Esophagus (tissue), 2 donors: ENCODE data around the gene RIPK1. TPM values are rescaled to one million over a fixed set of nuclear protein-coding genes. Genes with fewer than 3 reads are reported as not detected.

ENCODE experiments used
- H3K27ac ChIP-seq, 2 donors: one replicate each; pipeline ENCODE4 v1.5.1; 2013; ENCODE audit warnings: low read depth in 2 of 2, mild to moderate bottlenecking in 2 of 2, inconsistent platforms in 1 of 2, low read length in 1 of 2, moderate library complexity in 1 of 2
- H3K27me3 ChIP-seq, 2 donors: one replicate each; pipeline ENCODE4 v1.6.1; 2013; ENCODE audit warnings: low read length in 2 of 2, control low read depth in 1 of 2, mild to moderate bottlenecking in 1 of 2; ENCODE audit not compliant: insufficient read depth in 2 of 2, control insufficient read depth in 1 of 2
- H3K36me3 ChIP-seq, 2 donors: one replicate each; pipeline ENCODE4 v1.6.1; 2013; ENCODE audit warnings: low read length in 1 of 2; ENCODE audit not compliant: control insufficient read depth in 2 of 2, insufficient read depth in 2 of 2
- H3K4me1 ChIP-seq, 2 donors: one replicate each; pipeline ENCODE4 v1.6.1; 2013; ENCODE audit warnings: low read length in 1 of 2; ENCODE audit not compliant: control insufficient read depth in 2 of 2, insufficient read depth in 2 of 2
- H3K4me3 ChIP-seq, 2 donors: one replicate each; pipeline ENCODE4 v1.5.1; 2013; ENCODE audit warnings: low read length in 2 of 2, mild to moderate bottlenecking in 2 of 2, low read depth in 1 of 2, moderate library complexity in 1 of 2
- H3K9me3 ChIP-seq, 2 donors: one replicate each; pipeline ENCODE4 v1.6.1; 2013; ENCODE audit warnings: mild to moderate bottlenecking in 2 of 2, low read depth in 1 of 2, low read length in 1 of 2, moderate library complexity in 1 of 2; ENCODE audit not compliant: control insufficient read depth in 2 of 2, insufficient read depth in 1 of 2
- WGBS, 2 donors: extraction: QIAGEN DNeasy Blood & Tissue Kit; methylation state at CpG; one replicate each; pipeline ENCODE4 v1.1.7; 2013; 5-methylcytosine and 5-hydroxymethylcytosine counted together
- polyA plus RNA-seq, 2 donors: library from polyadenylated mRNA; stranded (reverse); fragments of 200-250 nt; gene quantifications; one replicate each; pipeline ENCODE4 v1.2.3, GENCODE V29; 2013
- donor health status: healthy with polysubstance abuse.
- donor health status: Bipolar disorder and iron deficiency.

The RIPK1 gene
- polyA plus RNA-seq, 2 donors: 11.1 to 13.3 TPM

DNA sequence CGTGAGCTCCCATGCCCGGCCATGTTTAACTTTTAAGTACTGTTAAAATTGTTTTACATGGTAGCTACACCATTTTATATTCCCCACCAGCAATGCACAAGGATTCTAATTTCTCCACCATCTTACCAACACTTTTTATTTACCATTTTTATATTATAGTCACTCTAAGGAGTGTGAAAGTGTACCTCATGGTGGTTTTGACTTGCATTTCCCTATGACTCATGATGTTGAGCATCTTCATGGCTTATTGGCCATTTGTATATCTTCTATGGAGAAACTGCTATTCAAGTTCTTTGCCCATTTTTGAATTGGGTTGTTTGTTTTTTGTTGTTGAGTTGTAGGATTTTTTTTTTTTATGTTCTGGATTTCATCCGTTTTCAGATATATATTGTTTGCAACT, 34.6 kb downstream of the RIPK1 start:
- Histone ChIP-seq H3K36me3 (peaks cover 14 to 20% of the 10 kb centered on the region in 2 donors), H3K27ac (no peak overlapping the region), H3K9me3 (no peaks in the 10 kb centered on the region), H3K4me3 (no peak overlapping the region), H3K27me3 (no peaks in the 10 kb centered on the region), H3K4me1 (no peaks in the 10 kb centered on the region)
- WGBS, 2 donors: 92 to 95% methylated on average over 3 of the region's 3 CpGs

DNA sequence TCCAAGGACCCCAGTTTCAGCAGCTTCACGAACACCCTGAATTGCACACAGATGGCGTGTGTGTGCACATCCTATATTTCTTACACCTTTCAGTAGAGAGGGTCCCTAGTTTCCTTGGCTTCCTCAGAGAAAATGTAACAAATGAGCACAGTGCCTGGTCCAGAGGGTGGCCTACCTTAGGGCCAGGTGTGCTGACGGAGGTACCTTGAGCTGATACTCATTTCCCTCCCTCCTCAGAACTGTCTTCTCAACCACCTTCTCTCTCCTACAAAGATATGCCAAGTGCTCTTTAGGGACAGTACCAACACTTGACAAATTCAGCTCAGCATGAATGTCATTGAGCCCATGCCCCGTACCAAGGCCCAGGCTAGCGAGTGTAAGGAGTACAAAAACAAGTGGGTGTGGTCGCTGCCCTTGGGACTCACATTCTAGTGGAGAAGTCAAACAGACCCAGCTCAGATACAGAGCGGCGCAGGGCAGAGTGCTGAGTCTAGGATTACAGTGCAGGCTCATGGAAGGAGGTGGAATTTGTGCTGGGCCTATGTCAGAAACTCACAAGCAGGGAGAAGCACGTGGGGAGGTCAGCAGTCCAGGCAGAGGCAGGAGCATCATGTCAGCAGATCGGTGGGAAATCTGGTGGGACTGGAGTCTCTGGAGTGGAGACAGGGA, 40.6 kb downstream of the RIPK1 start:
- Histone ChIP-seq H3K9me3 (no peaks in the 10 kb centered on the region), H3K4me3 (no peak overlapping the region), H3K4me1 (no peaks in the 10 kb centered on the region), H3K36me3 (peaks cover 15 to 35% of the 10 kb centered on the region in 2 donors), H3K27ac (no peak overlapping the region), H3K27me3 (no peaks in the 10 kb centered on the region)
- WGBS, 2 donors: 78 to 85% methylated on average over 10 of the region's 10 CpGs

DNA sequence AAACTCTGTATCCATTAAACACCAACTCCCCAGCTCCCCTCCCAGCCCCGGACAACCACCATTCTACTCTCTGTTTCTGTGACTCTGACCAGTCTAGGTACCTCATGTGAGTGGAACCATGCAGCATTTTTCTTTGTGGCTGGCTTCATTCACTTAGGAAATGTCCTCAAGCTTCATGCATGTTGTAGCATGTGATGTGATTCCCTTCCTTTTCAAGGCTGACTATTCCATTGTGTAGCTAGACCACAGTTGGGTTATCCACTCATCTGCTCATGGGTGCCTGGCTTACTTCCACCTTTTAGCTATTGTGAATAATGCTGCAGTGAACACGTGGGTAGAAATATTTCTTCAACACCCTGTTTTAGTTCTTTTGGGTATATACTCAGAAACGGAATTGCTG, 41.5 kb downstream of the RIPK1 start:
- H3K4me1 ChIP-seq: no peaks in the 10 kb centered on the region
- no peaks in the 10 kb centered on the region for H3K27me3 ChIP-seq
- H3K36me3 ChIP-seq: peaks cover 22 to 37% of the 10 kb centered on the region in 2 donors
- no peak overlapping the region for H3K27ac ChIP-seq
- WGBS, 2 donors: 69 to 75% methylated on average over 3 of the region's 3 CpGs
- no peak overlapping the region for H3K4me3 ChIP-seq
- H3K9me3 ChIP-seq: no peaks in the 10 kb centered on the region

DNA sequence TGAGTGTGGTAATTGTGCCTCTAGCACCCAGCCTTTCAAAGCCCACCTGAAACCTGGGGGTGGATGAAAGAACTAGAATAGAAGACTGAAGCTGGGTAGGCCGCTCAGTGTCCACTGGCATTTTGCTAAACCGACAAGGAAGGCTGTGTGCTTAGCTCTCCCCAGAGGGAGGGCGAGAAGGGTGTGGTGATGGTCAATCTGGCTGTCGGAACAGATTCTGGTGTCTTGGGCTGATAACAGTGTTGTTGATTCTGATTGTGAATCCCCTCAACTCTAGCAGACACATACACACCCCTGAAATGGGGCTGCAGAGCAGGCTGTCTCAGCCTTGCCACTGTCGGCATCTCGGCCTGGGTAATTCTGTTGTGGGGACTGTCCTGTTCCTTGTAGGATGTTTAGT, 46.1 kb downstream of the RIPK1 start:
- no peak overlapping the region for H3K27ac ChIP-seq
- no peaks in the 10 kb centered on the region for H3K27me3 ChIP-seq
- peaks cover 14 to 18% of the 10 kb centered on the region in 2 donors for H3K36me3 ChIP-seq
- no peaks in the 10 kb centered on the region for H3K4me1 ChIP-seq
- no peak overlapping the region for H3K4me3 ChIP-seq
- H3K9me3 ChIP-seq: no peaks in the 10 kb centered on the region
- 94 to 95% methylated on average over 6 of the region's 6 CpGs for WGBS, 2 donors

DNA sequence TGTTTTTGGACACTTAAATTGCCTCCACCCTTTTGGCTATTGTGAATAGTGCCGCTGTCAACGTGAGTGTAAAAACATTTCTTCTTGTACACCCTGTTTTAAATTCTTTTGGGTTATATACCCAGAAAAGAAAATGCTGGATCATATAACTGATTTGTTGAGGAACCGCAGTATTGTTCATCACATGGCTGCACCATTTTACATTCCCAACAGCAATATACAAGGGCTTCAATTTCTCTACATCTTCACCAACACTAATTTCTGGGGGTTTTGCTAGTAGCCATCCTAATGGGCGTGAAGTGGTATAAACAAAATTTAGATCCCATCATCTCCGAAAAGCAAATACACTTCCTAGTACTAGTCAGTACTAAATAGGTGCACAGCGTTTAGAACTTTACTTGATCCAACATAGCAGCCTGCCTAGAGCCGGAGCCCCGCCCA, 49.6 kb downstream of the RIPK1 start:
- Histone ChIP-seq H3K27me3 (no peaks in the 10 kb centered on the region), H3K4me1 (no peaks in the 10 kb centered on the region), H3K9me3 (no peaks in the 10 kb centered on the region), H3K36me3 (peaks cover 14 to 15% of the 10 kb centered on the region in 2 donors), H3K27ac (peak overlapping the region; percentile 98 to 99), H3K4me3 (peak overlapping the region; percentile 71 to 84)
- whole genome bisulfite sequencing, 2 donors: 9 to 13% methylated on average over 8 of the region's 8 CpGs

DNA sequence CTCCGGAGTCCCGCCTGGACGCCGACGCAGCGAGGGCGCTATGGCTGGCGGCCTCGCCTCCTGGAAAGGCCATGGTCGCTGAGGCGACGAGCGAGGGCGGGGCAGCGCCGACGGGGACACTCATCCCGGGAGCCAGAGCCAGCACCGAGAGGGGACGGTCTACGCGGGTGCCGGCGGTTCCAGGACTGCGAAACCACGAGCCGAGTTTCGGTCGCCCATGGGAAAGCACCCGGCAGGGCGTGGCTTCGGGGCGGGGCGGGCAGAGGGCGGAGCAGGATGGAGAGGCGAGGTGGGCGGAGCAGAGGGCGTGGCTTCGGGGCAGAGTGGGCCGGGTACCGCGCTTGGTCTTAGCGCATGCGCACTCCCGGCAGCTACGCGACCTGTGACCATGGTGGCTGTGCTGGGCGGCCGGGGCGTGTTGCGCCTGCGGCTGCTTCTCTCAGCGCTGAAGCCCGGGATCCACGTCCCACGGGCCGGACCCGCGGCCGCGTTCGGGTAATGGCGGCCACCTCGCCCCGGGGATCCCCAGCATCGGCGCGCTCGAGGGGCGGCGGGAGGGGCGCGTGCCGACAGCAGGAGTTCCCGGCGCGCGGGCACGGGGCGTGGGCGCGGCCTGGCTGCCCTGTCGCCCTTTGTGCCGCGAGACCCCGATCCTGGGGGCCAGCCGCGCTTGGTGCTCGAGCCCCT, 50.2 kb downstream of the RIPK1 start, which contains the start of gene BPHL:
TSS of gene BPHL (plus strand) at position 359 of the 687 bp plus-strand sequence. CDS start at position 389, 30 bp downstream.
- WGBS, 2 donors: 0 to 1% methylated on average over 82 to 89 of the region's 89 CpGs
- Histone ChIP-seq H3K27ac (peak within 1 kb of the TSS; percentile 98 to 99), H3K27me3 (no peaks in the 10 kb centered on the region), H3K4me3 (peak within 1 kb of the TSS; percentile 71 to 84), H3K36me3 (peaks cover 9 to 11% of the 10 kb centered on the region in 2 donors), H3K4me1 (no peaks in the 10 kb centered on the region), H3K9me3 (no peaks in the 10 kb centered on the region)

DNA sequence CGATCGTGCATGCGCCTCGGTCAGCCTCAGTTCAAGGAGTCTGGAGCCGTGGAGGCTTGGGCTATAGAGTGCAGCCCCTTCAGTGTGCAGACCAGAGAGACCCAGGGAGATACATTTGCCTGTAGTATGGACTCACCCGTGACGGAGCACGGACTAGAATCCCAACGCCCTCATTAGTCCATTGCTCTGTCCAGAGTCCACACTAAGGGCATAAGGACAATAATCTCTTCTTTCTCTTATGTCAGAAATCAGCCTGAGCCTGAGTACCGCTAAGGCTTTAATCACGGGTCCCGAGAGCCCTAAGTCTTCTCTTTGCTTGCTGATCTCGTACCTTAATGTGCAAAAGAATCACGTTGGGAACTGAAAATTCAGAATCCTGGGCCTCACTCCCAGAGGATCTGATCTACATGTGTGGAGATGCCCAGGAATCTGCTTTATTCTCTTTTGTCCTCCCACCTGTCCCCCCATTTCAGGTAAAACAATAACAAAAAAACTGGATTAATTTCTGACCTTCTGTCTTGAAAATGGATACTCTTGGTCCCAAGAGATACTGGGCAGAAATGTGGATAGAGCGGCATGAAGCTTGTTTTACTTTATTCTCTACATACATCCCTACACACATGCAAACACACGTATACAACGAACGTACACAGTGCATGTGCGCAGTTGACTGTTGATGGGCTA, 50.9 kb downstream of the RIPK1 start:
- Histone ChIP-seq H3K27me3 (no peaks in the 10 kb centered on the region), H3K4me3 (peak overlapping the region; percentile 71 to 84), H3K27ac (peak overlapping the region; percentile 98 to 99), H3K9me3 (no peaks in the 10 kb centered on the region), H3K4me1 (no peaks in the 10 kb centered on the region), H3K36me3 (peaks cover 7% of the 10 kb centered on the region in 2 donors)
- 23 to 24% methylated on average over 19 of the region's 19 CpGs for WGBS, 2 donors

DNA sequence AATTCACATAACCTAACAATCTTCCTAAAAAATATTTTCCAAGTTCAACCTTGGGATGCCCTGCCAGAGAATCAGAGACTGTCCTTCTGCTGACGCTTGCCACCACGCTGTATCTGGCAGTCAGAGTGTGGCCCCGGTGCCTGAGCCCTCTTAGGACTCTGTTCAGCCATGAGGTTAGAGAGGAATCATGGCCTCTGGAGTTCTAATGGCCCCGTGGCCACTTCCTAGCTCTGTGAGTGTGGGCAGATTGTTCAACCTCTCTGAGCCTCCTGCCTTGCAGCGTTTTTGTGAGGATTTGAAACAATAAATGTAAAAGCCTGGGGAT, 52.4 kb downstream of the RIPK1 start:
- Histone ChIP-seq H3K36me3 (no peaks in the 10 kb centered on the region), H3K9me3 (no peaks in the 10 kb centered on the region), H3K4me1 (no peaks in the 10 kb centered on the region), H3K27me3 (no peaks in the 10 kb centered on the region), H3K4me3 (no peak overlapping the region), H3K27ac (no peak overlapping the region)
- WGBS, 2 donors: 84 to 90% methylated on average over 5 of the region's 5 CpGs

DNA sequence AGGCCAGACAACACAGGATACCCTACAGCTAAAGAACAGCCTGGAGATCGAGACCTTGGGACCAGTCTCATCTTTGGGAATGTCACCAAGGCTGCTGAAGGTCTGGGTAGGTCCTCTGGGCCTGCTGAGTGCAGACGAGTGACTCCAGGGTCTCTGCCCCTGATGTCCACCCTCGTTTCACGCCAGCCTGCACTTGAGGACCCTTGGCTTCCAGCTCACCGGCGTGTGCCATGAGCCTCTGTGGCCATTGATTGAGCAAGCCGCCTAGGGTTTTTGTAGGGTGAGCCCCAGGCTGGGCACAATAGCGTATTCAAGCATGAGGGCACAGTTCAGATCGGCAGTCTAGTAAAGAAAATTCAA, 54.5 kb downstream of the RIPK1 start:
- 93 to 94% methylated on average over 9 of the region's 9 CpGs for WGBS, 2 donors
- H3K4me3 ChIP-seq: no peak overlapping the region

More for the DNA sequence above, 54.5 kb downstream of the RIPK1 start:
- Histone ChIP-seq H3K36me3 (no peaks in the 10 kb centered on the region), H3K27ac (no peak overlapping the region), H3K27me3 (no peaks in the 10 kb centered on the region), H3K9me3 (no peaks in the 10 kb centered on the region), H3K4me1 (no peaks in the 10 kb centered on the region)
